ENCODE results near the gene SCYGR3.

The SCYGR3 gene, protein sequence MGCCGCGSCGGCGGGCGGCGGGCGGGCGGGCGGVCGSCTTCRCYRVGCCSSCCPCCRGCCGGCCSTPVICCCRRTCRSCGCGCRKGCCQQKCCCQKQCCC

DNA sequence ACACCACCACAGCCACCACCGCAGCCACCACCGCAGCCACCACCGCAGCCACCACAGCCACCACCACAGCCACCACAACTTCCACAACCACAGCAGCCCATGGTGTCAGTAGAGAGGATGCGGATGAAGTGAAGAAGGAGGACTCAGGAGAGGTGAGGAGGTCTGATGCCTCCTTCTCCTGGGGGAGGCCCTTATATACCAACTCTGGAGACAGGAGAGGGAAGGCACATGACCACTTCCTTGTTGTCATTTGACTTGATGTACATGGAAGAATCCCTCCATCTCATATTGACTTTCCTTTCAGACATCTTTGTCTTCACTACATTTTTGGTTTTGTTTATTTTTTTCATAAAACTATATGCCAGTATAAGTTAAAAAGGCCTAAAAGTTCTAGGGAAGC is at the start of gene SCYGR3:
TSS of gene SCYGR3 (minus strand) at position 101 of the 400 bp plus-strand sequence. CDS start at position 101, 0 bp downstream.
- no peak for DNase-seq

GRCh38 chr2:227661827-227662226 is 47.2 kb upstream of the SCYGR3 start:
- no peak for DNase-seq

- DNase-seq: no peak
These were observed 46.5 kb upstream of the SCYGR3 start for GRCh38 chr2:227661025-227661649.

GRCh38 chr2:227657199-227657845 is 42.7 kb upstream of the SCYGR3 start:
- no peak for DNase-seq

DNA sequence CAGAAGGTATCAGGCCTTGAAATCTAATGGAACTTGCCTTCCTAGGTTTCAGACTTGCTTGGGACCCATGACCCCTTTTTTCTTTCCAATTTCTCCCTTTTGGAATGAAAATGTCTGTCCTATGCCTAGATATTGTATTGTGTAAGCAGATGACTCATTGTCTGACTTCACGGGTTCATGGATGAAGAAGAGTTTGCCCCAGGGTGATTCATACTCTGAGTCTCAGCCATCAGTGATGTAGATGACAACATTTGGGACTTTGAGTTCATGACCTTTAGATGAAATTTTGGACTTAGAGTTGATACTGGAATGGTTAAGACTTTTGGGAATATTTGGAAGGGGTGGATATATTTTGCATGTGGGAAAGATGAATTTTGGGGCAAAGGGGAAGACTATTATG is 40.8 kb upstream of the SCYGR3 start:
- no peak for DNase-seq

GRCh38 chr2:227654426-227654825 is 39.8 kb upstream of the SCYGR3 start:
- DNase-seq: no peak

DNA sequence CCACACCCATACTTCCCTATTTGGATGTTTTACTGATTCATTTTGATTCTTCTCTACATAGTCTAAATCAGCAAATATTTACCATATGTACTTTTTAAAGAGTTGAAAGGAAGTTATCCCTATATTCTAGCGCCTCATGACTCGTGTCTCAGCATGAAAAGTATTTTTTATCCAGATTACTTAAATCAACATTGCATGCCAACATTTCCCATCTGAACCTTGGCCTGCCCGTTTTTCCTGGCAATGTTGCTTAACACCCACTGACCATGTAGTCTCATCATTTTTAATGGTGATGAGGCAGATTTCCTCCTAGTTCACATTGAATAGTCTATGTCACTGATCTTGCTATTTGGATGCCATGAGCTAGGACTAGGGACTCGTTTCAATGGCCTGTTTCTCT is 38.8 kb upstream of the SCYGR3 start:
- DNase-seq: no peak

DNA sequence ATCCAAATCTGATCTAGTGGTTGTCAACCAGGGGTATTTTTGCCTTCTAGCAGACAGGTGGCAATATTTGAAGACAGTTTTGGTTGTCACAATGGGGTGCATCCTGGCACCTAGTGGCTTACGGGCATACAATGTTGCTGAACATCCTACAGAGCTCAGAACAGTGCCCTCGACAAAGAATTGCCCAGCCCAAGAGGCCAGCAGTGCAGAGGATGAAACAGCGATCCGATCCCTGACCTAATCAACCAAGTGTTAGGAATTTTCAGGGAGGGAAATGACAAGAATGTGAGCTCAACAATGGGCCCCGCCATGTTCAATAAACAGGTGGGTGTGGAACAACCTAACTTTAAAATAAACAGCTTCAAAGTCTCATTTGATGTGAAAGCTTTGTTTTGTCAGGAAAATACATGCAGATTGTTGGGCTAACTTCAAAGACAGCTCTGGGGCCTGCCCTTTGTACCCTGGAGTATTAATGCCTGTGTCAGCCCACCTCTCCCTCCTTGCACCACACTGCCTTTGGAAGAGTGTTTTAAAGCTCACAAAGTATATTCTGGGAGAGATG is 29.4 kb upstream of the SCYGR3 start:
- no peak for DNase-seq

GRCh38 chr2:227642656-227643055 is 28.0 kb upstream of the SCYGR3 start:
- no peak for DNase-seq

- no peak for DNase-seq
These were observed 19.6 kb upstream of the SCYGR3 start for GRCh38 chr2:227634201-227634600.

- no peak for DNase-seq
These were observed 18.2 kb upstream of the SCYGR3 start for GRCh38 chr2:227632827-227633226.

DNA sequence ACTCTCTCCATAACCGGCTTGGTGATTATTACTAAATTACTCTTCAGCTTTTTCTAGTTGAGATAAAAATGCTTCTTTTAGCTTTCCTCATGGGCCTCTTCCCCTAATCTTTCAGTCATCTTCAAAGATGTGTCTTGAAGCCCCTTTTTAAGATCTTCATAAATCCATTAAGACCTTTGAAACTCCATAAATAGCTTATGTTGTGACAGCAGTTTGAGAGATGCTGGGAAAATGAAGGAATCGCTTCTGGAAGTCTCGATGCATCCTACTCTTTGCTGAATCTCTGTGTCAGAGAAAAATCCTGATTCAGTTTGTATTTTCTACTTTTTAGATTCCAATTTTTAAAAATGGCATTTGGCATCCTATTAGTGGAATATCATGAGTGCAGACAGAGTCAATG is 15.7 kb upstream of the SCYGR3 start:
- no peak for DNase-seq

GRCh38 chr2:227629435-227629834 is 14.8 kb upstream of the SCYGR3 start:
- no peak for DNase-seq

- no peak for DNase-seq
These were observed 13.1 kb upstream of the SCYGR3 start for GRCh38 chr2:227627769-227628168.

- DNase-seq: no peak
These were observed 12.0 kb upstream of the SCYGR3 start for GRCh38 chr2:227626580-227627151.

DNA sequence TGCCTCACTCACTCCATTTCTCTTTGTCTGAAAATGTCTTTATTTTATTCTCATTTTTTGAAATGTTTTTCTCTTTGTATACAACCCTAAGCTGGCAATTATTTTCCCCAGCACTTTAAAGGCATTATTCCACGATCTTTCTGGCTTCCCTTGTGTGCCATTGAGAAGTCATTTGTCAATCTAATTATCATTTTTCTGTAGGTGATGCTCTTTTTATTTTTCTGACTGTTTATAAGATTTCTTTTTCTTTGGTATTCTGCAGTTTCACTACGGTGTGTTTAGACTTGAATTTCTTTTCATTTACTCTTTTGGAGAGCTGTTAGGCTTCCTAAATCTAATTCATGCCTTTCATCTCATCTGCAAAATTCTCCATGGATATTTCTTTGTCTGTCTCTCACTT is 10.8 kb upstream of the SCYGR3 start:
- no peak for DNase-seq

DNA sequence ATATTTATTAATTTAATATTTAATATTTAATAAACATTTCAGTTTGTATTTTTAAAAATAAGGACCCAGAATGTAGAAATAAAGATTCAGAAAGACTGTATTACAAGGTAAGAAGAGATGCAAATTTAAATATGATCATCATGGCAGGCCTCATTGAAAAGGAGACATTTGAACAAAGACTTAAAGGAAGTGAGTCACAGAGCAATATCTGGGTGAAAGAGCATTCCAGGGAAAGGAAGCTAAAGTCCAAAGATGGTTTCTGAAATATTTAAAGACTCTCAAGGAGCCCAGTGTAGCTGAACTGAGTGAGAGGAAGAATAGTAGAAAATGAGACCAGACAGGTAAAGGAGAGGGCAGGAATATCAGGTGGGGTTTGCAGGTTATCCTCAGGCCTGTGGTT is 8.6 kb upstream of the SCYGR3 start:
- no peak for DNase-seq

DNA sequence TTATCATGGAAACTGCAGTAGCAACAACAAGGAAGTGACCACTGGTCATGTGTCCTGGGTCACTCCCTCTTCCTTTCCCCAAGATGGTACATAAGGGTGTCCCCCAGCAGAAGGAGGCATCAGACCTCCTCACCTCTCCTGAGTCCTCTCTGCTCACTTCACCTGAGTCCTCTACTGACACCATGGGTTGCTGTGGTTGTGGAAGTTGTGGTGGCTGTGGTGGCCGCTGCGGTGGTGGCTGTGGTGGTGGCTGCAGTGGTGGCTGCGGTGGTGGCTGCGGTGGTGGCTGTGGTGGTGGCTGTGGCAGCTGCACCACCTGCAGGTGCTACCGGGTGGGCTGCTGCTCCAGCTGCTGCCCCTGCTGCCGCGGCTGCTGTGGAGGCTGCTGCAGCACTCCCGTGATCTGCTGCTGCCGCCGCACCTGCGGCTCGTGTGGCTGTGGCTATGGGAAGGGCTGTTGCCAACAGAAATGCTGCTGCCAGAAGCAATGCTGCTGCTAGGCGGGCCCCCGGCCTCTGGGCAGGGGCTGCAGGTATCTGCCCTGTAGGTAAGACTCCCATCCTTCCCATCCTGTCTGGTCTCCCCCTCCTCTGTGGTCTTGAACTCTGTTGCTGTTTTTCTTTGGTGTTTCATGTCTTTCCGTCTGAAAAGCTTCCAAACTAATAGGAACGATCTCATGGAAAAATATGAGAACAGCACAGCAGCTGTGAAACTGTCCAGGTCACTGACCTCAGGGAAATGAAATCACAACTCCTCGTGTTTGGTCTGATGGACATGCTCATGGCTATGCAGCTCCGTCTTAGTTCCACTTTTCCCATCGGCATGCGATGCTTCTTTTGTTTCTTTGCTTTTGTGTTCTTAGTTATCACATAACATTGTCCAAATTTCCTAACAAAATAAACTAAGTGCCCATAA is 2.9 kb upstream of the SCYGR3 start, which contains the start of gene SCYGR4:
TSS of gene SCYGR4 (plus strand) at position 183 of the 915 bp plus-strand sequence. CDS start at position 183, 0 bp downstream.
- no peak for DNase-seq

- DNase-seq: no peak
These were observed 2.0 kb upstream of the SCYGR3 start for GRCh38 chr2:227616631-227617030.

- no peak for DNase-seq
These were observed 1.3 kb upstream of the SCYGR3 start for GRCh38 chr2:227615906-227616305.

DNA sequence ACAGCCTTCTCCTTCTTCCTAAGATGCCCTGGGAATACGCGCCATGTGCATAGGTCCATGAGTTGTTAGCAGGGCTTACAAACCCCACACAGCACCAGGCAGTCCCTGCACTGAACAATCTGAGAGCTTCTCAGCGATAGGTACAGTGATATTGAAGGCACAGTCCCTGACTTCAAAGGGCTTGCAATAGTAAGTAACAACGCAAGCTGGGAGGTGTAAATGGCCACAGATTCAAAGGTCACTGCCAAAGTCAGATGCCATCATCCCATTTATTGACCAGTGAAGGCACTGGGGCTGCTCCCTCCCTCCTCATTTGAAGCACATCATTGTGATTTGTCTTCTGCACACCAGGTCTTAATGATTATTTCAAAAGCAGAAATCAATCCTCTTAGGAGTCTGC is 541 bp upstream of the SCYGR3 start:
- no peak for DNase-seq

- DNase-seq: no peak
These were observed 394 bp downstream of the SCYGR3 start for GRCh38 chr2:227614246-227614645.

- DNase-seq: no peak
These were observed 1.4 kb downstream of the SCYGR3 start for GRCh38 chr2:227613272-227613660.

Measured in SHP77 (cell line).